ENCODE results near the gene A1BG. TPM values are rescaled to one million over a fixed set of nuclear protein-coding genes. Genes with fewer than 3 reads are reported as not detected.
"Not testable (repeated sequence)": the region's sequence is repeated elsewhere in the genome, so short reads cannot be mapped to it uniquely, and the experiment has no call there.

A1BG gene
- total RNA-seq, 3 donors from 2014 or later: 2.0 to 3.7 (median 2.7) TPM

DNA sequence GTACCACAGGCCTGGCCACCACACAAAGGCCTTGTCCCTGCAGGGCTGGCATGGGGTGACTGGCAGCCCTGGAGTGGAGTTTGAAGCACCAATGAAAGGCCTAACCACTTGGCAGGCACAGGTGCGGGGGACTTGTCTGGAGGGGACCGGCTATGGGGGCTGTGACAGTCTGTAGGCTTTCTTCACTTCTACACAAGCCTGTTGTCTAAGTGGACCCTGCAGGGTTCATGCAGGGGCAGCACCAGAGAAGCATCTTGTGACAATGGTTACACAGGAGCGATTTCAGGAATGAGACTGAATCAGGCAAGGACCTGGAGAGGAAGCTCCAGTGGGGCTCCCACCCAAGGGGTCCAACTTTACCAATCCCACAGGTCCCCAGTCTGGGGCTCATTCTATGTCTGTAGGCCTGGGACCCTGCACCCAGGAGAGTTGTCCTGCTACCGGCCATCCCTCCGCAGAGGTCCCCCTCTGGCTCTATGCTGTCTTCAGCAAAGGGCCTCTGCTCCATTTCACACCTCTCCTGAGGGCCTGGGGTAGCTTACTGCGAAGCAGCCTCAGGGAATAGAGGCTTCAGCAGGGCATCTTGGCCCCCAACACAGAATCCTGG, 29.8 kb upstream of the A1BG start:
- TF ChIP-seq, protein P1, sequence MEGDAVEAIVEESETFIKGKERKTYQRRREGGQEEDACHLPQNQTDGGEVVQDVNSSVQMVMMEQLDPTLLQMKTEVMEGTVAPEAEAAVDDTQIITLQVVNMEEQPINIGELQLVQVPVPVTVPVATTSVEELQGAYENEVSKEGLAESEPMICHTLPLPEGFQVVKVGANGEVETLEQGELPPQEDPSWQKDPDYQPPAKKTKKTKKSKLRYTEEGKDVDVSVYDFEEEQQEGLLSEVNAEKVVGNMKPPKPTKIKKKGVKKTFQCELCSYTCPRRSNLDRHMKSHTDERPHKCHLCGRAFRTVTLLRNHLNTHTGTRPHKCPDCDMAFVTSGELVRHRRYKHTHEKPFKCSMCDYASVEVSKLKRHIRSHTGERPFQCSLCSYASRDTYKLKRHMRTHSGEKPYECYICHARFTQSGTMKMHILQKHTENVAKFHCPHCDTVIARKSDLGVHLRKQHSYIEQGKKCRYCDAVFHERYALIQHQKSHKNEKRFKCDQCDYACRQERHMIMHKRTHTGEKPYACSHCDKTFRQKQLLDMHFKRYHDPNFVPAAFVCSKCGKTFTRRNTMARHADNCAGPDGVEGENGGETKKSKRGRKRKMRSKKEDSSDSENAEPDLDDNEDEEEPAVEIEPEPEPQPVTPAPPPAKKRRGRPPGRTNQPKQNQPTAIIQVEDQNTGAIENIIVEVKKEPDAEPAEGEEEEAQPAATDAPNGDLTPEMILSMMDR (IDR thresholded peaks at IDR 0.05): no peak
- DNase-seq (no peak), ATAC-seq (no peak)

DNA sequence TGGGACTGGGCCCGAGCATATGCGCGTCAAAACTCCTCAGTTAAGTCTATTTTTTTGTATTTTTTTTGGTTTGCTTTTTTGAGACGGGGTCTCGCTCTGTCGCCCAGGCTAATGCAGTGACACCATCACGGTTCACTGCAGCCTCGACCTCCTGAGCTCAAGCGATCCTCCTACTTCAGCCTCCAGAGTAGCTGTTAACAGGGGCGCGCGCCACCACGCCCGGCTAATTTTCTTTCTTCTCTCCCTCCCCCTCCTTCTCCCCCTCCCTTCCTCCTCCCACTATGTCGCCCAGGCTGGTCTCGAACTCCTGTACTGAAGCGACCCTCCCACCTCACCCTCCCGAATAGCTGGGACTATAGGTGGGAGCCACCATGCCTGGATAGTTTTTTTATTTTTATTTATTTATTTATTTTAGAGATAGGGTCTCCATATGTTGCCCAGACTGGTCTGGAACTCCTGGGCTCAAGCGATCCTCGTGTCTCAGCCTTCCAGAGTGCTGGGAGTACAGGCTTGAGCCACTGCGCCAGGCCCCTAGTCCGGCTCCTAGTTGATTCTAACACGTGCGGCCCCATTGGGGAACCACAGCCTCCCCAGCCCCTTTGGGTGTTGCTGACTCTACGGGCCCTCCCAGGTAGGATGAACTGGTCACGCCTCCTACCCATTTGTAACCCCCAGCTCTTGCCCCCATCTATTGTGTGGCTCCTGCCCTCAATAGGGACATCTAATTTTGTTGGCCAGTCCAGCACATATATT, 28.3 kb upstream of the A1BG start:
- Histone ChIP-seq H3K4me3 (peak overlapping the region; percentile 48), H3K4me1 (ENCODE audit: low read depth) (peaks cover 21% of the 10 kb centered on the region), H3K36me3 (ENCODE audit: low read depth) (no peaks in the 10 kb centered on the region), H3K9me3 (no peaks in the 10 kb centered on the region)
- intact Hi-C loops (cut with DNase I, micrococcal nuclease): no loop called here
- ATAC-seq (no peak), DNase-seq (peak in 1 of 3 donors; percentile 32)
- TF ChIP-seq, protein P1 (IDR thresholded peaks at IDR 0.05): no peak

More for the DNA sequence above, 29.8 kb upstream of the A1BG start:
- Histone ChIP-seq H3K36me3 (ENCODE audit: low read depth) (no peaks in the 10 kb centered on the region), H3K4me1 (ENCODE audit: low read depth) (peaks cover 28% of the 10 kb centered on the region), H3K9me3 (no peaks in the 10 kb centered on the region), H3K4me3 (no peak overlapping the region)
- intact Hi-C loops (cut with DNase I, micrococcal nuclease): no loop called here

DNA sequence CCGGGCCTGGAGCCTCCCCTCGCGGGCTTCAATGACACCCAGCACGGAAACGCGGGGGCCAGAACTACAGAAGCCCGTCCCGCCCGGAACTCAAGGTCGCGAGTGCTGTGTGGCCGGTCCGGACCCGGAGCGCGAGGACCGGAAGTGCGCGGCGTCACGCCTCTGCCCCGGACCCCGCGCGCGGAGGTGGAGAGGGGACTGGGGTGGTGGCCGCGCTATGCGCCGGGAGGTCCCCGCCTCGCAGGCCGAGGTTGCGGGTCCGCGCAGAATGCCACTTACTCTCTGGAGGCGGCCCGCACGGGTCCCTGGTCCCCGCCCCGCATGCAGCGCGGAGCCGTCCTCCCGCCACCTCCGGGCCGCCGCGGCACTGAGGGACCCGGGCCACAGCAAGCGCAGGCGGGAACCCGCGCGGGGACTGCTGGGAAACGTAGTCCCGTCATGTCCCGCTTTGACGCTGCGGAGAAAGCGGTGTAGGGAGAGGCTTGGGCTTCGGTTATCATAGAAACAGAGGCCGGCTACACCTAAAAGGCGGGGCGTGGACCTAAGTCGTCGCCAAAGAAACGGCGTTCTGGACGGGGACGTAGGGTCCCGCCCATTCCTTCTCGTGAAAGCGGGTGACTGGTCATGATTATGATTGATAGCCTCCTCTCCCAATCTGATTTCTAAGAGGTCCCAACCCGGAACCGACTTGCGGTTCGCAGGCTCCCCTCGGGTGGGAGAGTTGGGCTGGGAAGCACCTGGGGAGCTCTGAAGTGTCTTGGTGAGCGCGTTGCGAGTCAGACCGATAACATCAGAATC, 27.6 kb upstream of the A1BG start, which contains the start of gene ZNF837:
ZNF837 (minus strand) TSS at position 369 of the 798 bp plus-strand sequence. CDS start 11,698 bp downstream, outside the sequence.
- TF ChIP-seq, protein P1 (IDR thresholded peaks at IDR 0.05): no peak
- H3K36me3 ChIP-seq (ENCODE audit: low read depth): no peaks in the 10 kb centered on the region
- intact Hi-C loops (cut with DNase I, micrococcal nuclease): no loop called here
- H3K9me3 ChIP-seq: no peaks in the 10 kb centered on the region
- H3K4me3 ChIP-seq: peak within 1 kb of the TSS; percentile 48
- DNase-seq (peak; percentile 98 to 100 (median 99)), ATAC-seq (peak; percentile 93)
- peaks cover 19% of the 10 kb centered on the region for H3K4me1 ChIP-seq (ENCODE audit: low read depth)

DNA sequence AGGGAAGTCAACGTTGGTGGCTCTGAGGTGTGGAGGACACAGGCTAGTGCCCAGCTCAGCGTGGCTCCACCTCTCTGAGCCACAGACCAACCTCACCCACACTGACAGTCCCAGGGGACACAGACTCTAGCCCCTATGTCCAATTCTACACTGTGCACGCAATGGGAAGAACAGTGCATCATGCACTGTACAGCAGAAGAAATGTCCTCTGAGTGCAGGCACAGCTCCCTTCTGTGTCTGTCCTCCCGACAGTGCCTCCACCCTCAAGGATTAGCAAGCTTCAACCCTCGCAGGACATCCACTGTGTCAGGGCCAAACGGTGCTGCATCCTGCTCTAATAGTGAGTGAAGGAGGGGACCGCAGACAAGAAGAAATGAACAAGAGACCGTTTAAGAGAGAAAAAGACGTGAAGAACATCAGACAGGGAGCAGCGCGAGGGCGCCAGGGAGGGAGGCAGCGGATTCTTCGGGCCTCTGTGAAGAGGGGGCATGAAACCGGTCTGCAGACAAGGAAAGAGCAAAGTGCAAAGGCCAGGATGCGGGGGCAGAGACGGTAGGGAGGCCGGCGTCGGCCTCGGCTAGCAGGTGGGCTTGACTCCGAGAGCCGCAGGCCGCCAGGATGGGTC, 26.9 kb upstream of the A1BG start:
- Histone ChIP-seq H3K9me3 (no peaks in the 10 kb centered on the region), H3K4me3 (peak overlapping the region; percentile 48), H3K4me1 (ENCODE audit: low read depth) (peaks cover 13% of the 10 kb centered on the region), H3K36me3 (ENCODE audit: low read depth) (no peaks in the 10 kb centered on the region)
- TF ChIP-seq, protein P1 (IDR thresholded peaks at IDR 0.05): no peak
- DNase-seq (no peak), ATAC-seq (peak; percentile 27)
- intact Hi-C loops (cut with DNase I, micrococcal nuclease): no loop called here

DNA sequence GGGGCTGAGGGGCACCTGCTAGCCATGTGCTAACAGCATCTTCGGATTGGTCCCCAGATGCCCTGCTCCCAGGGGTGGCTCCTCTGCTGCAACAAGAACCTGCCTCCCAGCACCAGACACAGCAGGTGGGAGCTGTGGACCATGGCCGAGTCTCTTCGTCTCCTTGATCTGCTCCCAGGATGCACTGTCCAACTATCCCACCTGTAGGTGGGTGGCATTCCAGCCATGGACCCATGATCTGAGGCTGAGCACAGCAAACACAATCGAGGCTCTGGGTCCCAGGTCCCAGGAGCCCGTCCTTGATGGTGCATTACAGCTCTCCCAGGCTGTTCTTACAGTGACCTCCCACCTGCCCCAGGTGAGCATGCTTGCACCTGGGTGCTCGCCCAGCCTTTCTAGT, 26.0 kb upstream of the A1BG start:
- DNase-seq (no peak), ATAC-seq (no peak)
- intact Hi-C loops (cut with DNase I, micrococcal nuclease): no loop called here
- TF ChIP-seq, protein P1 (IDR thresholded peaks at IDR 0.05): no peak
- peaks cover 13% of the 10 kb centered on the region for H3K4me1 ChIP-seq (ENCODE audit: low read depth)
- H3K9me3 ChIP-seq: no peaks in the 10 kb centered on the region
- H3K36me3 ChIP-seq (ENCODE audit: low read depth): no peaks in the 10 kb centered on the region
- H3K4me3 ChIP-seq: no peak overlapping the region

DNA sequence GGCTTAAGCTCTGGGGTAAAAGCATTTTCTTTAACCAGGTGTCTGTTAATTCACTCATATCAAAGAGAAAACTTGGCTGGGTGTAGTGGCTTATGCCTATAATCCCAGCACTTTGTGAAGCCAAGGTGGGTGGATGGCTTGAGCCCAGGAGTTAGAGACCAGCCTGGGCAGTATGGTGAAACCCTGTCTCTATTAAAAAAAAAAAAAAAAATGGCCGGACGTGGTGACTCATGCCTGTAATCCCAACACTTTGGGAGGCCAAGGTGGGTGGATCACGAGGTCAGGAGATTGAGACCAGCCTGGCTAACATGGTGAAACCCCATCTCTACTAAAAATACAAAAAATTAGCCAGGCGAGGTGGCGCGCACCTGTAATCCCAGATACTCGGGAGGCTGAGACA, 23.4 kb upstream of the A1BG start:
- peaks cover 11% of the 10 kb centered on the region for H3K4me1 ChIP-seq (ENCODE audit: low read depth)
- ATAC-seq; H3K9me3 ChIP-seq; H3K4me3 ChIP-seq; DNase-seq; H3K36me3 ChIP-seq (ENCODE audit: low read depth); intact Hi-C loops (cut with DNase I, micrococcal nuclease): not testable (repeated sequence)
